HG03439 (cell line): ENCODE measurements around the gene CABLES2.
"Not testable (repeated sequence)": the region's sequence is repeated elsewhere in the genome, so short reads cannot be mapped to it uniquely, and the experiment has no call there.

Experiments
- ATAC-seq: cut with Tn5 transposase; IDR thresholded peaks from one replicate; pipeline ENCODE4 v1.9.1; 2021; ENCODE audit warnings: mild to moderate bottlenecking, moderate library complexity; ENCODE audit not compliant: unreplicated experiment

CABLES2 gene

GRCh38 chr20:62436692-62437091 is 29.6 kb upstream of the CABLES2 start:
- no peak for ATAC-seq

GRCh38 chr20:62433658-62434497 is 26.8 kb upstream of the CABLES2 start:
- ATAC-seq, result no peak

GRCh38 chr20:62430866-62431447 is 23.9 kb upstream of the CABLES2 start:
- no peak for ATAC-seq

GRCh38 chr20:62430311-62430853 is 23.3 kb upstream of the CABLES2 start:
- no peak for ATAC-seq

GRCh38 chr20:62429455-62430310 is 22.6 kb upstream of the CABLES2 start:
- no peak for ATAC-seq

- no peak for ATAC-seq
Observed at GRCh38 chr20:62428396-62429295, 21.6 kb upstream of the CABLES2 start.

- no peak for ATAC-seq
Observed at GRCh38 chr20:62428002-62428372, 20.9 kb upstream of the CABLES2 start.

- ATAC-seq, result no peak
Observed at GRCh38 chr20:62427172-62428001, 20.3 kb upstream of the CABLES2 start, which contains the start of gene RBBP8NL. RBBP8NL (minus strand) TSS chr20:62427539; CDS start chr20:62419647, 7,892 bp downstream.

- no peak for ATAC-seq
Observed at GRCh38 chr20:62426699-62427131, 19.6 kb upstream of the CABLES2 start.

- not testable (repeated sequence) for ATAC-seq
Observed at GRCh38 chr20:62426059-62426348, 18.9 kb upstream of the CABLES2 start.

GRCh38 chr20:62425281-62426058 is 18.4 kb upstream of the CABLES2 start:
- no peak for ATAC-seq

GRCh38 chr20:62424249-62425107 is 17.4 kb upstream of the CABLES2 start:
- no peak for ATAC-seq

- no peak for ATAC-seq
Observed at GRCh38 chr20:62423326-62423706, 16.2 kb upstream of the CABLES2 start.

GRCh38 chr20:62422636-62423325 is 15.7 kb upstream of the CABLES2 start:
- ATAC-seq, result no peak

GRCh38 chr20:62421716-62421990 is 14.6 kb upstream of the CABLES2 start:
- ATAC-seq, result no peak

- ATAC-seq, result no peak
Observed at GRCh38 chr20:62420846-62421715, 14.0 kb upstream of the CABLES2 start.
